ENCODE data around the gene NUDT12.

NUDT12 gene

GRCh38 chr5:103503066-103503465 lies 59.5 kb downstream of the NUDT12 start:
- H3K4me3 ChIP-seq (ENCODE audit: control insufficient read depth, low read depth, low read length): no peak overlapping the region
- no peak for TF ChIP-seq CTCF (IDR thresholded peaks at IDR 0.05; ENCODE audit: control insufficient read depth, insufficient read depth, low read depth, low read length, missing control alignments)
- DNase-seq (ENCODE audit: low read depth): no peak

- DNase-seq (ENCODE audit: low read depth): no peak
- no peak overlapping the region for H3K4me3 ChIP-seq (ENCODE audit: control insufficient read depth, low read depth, low read length)
- TF ChIP-seq CTCF (IDR thresholded peaks at IDR 0.05; ENCODE audit: control insufficient read depth, insufficient read depth, low read depth, low read length, missing control alignments): no peak
Measured at GRCh38 chr5:103502662-103503061, 59.9 kb downstream of the NUDT12 start.

Data from AG09309 (cell line).